GM12892 (cell line): Measurements from ENCODE around the gene C3orf38.

Experiments
- POLR2A ChIP-seq: IDR thresholded peaks from 2 replicates; pipeline ENCODE4 v1.6.1; 2011; ENCODE audit warnings: low read depth, low read length, control low read depth
- POLR2AphosphoS5 ChIP-seq: IDR thresholded peaks from 2 replicates; pipeline ENCODE4 v1.6.1; 2011; ENCODE audit warnings: low read depth, low read length, control low read depth
- TAF1 ChIP-seq: IDR thresholded peaks from 2 replicates; pipeline ENCODE4 v1.6.1; 2011; ENCODE audit warnings: low read depth, mild to moderate bottlenecking, control low read depth, low read length, borderline replicate concordance

DNA sequence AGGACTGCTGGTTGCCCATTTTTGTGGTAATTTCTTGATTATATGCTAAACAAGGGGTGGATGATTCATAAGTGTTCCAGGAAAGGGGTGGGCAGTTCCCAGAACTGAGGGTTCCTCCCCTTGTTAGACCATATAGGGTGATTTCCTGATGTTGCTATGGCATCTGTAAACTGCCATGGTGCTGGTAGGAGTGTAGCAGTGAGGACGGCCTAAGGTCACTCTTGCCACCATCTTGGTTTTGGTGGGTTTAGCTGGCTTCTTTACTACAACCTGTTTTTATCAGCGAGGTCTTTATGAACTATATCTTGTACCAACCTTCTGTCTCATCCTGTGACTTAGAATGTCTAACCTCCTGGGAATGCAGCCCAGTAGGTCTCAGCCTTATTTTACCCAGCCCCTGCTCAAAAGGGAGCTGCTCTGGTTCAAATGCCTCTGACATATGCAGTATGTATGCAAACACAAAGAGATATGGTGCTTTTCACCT, 46.2 kb downstream of the C3orf38 start:
- TF ChIP-seq POLR2AphosphoS5 (no peak), POLR2A (no peak), TAF1 (no peak)
